Measurements from ENCODE around the gene RSRC1.
"Not testable (repeated sequence)": the region's sequence is repeated elsewhere in the genome, so short reads cannot be mapped to it uniquely, and the experiment has no call there.

The RSRC1 gene

DNA sequence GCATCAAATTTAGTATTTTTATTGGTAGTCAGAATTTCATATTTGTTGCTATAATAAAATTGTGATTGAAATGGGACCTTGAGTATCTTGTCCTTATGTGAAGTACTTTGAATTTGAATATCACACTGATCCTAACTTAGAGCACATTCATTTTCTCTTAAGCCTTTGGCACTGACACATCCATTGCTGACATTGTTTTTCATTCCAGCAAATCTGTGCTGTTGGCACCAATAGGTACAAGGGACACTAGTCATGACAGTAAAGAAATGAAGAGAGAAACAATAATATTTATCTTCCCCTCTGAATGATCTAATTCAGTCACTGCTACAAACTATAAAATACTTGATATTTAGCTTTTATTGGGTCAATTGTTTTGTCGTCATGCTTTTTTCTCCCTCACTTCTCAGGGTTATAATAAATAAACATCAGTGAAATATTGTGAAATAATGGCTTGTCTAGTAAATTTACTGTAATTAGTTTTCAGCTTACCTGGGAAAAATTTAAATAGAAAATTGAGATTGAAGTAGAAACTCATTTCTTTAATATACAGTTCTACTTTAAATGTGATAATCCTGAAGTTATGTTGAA, 294.3 kb downstream of the RSRC1 start:
- no peak for DNase-seq (ENCODE audit: low read depth in 2 of 2)

DNA sequence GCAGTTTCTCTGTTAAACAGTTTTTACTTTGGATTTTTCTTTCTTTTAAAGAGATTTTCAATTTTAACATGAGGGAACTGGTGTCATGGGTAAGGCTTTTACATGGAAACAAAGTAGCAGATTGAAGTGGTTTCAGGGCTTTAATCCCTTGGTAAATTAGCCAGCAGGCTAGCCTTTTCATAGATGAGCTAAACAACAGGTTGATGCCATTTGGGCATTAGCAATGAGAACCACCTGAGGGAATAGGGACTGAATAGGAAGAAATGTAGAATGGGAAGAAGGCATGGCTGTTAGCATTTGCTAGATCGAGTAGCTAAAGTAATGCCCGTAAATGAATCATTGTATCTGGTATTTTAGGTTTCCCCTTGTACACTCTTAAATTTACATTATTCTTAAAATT, 295.6 kb downstream of the RSRC1 start:
- no peak for DNase-seq (ENCODE audit: low read depth in 2 of 2)

DNA sequence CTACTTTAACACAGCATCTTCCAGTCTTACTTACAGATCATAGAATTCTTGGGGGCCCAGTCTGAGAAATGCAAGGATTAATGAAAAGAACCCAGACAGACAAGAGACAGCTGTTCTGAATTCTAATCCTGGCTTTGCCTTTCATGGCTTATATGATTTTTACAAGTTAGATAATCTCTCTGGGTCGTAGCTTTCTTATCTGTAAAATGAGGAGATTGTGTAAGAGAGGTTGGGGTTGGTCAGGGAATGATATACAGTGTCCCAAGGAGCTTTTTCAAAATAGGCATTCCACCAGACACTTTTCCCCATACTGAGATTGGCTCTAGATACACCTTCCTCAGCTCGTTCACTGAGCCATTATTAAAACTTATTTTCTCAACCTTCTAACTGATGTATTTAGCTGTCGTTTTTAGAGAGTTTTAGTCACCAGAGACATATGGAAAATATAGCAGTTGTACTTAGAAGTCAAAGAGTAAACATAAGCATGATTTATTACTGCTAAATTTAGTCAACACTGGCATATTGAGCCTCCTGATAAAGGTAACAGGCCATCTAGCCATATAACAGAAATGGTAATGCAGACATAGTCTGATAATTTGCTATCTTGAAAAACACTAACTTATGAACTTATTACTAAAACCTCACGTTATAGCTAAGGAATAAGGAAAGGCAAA, 298.1 kb downstream of the RSRC1 start:
- no peak for DNase-seq (ENCODE audit: low read depth in 2 of 2)

DNA sequence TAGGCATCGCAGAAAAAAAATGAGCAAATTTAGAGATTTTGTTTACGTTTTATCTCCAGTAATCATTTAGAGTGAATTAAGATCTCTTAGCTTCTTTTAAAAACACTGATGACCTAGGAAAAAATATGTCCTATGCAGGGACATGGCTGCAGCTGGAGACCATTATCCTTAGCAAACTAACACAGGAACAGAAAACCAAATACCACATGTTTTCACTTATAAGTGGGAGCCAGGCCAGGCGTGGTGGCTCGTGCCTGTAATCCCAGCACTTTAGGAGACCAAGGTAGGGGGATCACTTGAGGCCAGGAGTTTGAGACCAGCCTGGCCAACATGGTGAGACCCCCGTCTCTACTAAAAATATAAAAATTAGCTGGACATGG, 298.6 kb downstream of the RSRC1 start:
- not testable (repeated sequence) for DNase-seq (ENCODE audit: low read depth in 2 of 2)

DNA sequence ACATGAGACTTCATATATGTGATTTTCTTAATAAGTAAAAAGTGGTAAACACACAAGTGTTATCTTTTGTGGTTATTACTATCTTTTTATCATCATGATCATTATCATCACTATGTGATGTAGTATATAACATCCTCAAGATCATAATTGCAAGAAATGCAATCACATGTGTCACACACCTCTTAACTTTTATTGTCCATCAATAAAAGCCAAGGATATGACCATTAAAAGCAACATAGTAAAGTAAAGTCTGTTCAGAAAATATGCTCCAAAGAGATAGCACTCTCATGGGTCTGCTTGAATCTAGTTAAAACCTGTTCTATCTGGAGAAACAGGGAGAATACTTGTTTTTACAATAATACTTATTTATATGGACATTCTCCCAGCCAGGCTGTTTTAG, 308.1 kb downstream of the RSRC1 start:
- DNase-seq (ENCODE audit: low read depth in 2 of 2): no peak

DNA sequence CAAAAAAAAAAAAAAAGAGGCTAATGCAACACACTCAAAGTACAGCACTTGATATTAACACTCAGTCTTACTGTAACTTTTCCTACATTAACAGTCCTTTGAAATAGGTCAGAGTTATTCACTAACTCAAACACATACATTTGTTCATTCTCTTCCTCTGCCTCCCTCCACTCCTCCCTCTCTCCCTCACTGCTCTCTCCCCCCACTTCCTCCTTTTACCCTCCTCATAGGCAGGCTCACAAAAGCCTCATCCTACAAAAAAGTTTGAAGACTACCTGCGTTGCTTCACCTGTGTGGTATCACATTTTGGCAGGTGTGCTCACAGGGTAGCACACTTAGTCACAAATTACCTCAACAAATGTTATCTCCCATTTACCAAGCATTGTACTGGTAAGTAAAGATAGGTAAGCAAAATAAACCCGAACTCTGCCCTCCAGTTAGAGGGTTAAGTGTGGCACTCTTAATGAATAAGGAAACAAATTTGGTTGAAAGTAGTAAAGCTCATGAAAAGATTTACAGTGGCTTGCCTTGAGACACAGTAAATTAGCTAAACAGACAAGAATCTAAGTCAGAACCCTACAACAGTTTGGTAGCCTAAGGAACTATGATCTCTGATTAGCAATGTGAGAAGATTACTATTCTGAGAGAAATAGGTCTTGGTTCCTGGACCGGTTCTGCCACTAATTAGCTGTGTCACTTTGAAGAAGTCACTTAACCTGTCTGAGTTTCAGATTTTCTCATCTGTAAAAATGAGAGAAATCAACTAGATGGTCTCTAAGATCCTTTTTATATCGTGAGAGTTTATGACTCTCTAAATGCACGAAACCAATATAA, 310.1 kb downstream of the RSRC1 start:
- no peak for DNase-seq (ENCODE audit: low read depth in 2 of 2)

DNA sequence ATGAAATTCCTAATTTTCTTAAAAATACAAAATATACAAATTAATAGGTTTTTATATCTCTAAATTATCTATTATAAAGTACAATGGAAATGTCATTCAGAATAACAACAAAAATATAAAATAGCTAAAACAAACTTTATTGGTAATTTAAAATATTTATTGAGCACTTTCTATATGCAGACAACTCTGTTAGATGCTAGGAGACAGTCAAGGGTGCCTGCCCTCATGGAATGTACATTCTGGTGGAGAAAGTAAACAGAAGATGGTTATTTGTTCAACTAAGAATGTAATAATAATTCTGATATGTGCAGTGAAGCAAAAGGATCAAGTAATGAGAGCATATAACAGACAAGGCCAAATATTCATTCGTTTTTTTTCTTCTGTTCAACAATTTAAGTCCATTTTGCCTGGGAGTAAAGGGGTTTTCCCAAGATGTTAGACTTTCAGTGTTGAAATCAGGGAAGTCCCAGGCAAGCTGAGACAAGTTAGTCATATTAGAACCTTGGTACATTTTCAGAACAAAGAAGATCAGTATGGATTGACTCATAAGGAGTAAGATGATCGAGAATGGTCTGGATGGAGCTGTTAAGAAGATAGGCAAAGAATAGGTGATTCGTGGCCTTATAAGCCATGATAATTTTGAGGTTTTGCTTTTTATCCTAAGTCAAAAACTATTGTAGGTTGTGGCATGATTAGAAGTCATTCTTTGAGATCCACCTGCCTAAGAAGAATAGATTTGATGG, 310.9 kb downstream of the RSRC1 start:
- DNase-seq (ENCODE audit: low read depth in 2 of 2): no peak

DNA sequence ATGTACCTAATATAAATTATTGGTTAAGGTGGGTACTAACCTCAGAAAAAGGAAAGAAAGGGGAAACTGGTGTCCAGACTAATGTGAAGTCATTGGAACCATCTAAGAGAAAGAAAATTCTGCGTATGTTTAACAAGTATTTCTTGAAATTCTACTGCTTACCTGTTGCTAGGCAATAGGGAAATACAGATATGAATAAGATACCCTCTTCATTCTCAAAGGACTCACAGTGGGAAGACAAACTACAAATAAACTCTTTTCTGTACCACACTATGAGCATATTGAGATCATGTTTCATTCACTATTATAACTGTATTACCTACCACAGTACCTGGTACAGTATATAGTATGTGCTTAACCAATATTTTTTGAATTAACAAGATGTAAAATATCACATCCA, 320.6 kb downstream of the RSRC1 start:
- DNase-seq (ENCODE audit: low read depth in 2 of 2): no peak

DNA sequence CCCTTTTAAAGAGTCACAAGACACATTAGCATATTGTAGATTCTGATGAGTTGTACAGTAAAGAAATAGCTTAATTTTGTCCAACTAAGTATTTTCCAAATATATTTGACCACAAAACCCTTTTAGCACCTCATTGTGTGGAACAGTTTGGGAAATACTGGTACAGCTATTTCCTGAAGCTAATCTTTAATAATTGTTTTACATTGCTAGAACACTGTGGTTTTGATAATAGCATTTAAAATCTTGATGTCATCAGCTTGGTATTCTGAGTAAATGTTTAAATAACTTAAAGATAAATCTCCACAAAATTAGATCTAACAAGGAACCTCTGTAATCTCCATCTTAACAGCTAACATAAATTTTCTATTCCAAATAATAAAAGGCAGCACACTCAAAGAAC, 321.1 kb downstream of the RSRC1 start:
- DNase-seq (ENCODE audit: low read depth in 2 of 2): no peak

DNA sequence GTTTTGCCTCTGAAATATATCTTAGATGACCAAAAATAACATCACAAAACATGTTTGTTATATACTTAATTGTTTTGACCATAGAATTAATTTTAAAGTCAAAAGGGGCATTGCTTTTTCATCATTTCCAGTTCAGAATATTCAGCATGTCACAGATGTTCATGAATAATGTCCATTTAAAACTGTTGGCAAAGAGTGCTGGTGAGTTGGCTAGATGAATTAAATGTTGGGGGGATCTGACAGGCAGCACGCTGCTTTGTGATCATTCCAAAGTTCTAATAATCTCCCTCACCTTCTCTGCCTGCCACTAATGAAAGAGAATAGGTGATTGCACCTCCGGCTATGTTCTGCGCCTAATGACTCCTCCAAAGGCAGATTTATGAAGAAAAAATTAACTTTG, 321.9 kb downstream of the RSRC1 start:
- no peak for DNase-seq (ENCODE audit: low read depth in 2 of 2)

DNA sequence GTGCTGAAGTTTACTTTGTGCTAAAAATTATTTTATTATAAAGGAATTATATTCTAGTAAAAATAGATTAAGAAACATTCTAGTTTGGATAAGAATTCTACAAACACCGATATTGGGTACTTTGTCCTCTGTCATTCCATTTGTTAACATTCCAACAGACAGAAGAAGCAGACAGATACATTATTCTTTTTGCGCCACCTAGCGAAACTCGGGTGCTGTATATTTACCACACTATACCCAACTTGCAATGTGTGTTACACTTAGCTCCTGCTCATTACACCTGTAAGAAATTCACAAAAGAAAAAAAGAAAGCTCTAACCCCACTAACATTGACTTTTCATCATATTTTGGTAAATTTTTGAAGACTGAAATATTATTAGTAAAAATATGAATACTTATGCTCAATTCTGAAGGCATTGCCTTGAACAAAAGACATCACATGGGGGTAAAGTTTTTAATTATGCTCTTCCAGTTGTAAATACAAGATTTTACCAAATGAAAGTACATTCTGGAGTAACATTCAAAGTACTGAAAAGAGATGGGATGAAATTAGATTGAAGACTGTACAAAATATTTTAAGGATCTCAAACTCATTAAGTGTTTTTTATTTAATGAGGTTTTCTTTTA, 324.6 kb downstream of the RSRC1 start:
- DNase-seq (ENCODE audit: low read depth in 2 of 2): no peak

DNA sequence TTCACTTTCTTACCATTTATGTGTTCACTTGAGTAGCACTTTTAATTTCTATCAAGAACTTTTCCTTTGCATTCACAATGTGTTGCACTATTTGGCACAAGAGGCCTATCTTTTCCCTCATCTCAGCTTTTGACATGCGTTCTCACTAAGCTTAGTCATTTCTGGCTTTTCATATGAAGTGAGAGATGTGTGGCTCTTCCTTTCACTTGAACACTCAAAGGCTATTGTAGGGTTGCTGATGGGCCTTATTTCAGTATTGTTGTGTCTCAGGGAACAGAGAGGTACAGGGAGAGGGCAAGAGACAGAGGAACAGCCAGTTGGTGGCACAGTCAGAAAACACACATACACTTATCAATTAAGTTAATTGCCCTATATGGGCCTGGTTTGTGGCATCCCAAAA, 333.7 kb downstream of the RSRC1 start:
- no peak for DNase-seq (ENCODE audit: low read depth in 2 of 2)

DNA sequence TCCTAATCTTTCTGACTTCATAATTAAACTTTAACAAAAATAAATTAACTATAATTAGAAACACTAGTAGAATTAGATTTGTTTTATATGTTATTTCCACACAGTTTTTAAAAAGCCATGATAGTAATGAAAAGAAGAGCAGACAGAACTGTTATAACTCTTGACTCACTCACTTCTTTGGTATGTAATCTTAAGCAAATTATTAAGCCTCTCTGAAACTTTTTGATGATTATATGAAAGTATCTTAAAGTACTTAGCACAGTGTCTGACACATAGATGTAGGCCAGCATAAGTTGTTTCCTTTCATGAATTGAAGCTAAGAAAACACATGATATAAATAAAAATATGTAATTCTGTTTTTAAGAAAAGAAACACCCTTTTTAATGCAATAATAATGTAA, 337.5 kb downstream of the RSRC1 start:
- no peak for DNase-seq (ENCODE audit: low read depth in 2 of 2)

DNA sequence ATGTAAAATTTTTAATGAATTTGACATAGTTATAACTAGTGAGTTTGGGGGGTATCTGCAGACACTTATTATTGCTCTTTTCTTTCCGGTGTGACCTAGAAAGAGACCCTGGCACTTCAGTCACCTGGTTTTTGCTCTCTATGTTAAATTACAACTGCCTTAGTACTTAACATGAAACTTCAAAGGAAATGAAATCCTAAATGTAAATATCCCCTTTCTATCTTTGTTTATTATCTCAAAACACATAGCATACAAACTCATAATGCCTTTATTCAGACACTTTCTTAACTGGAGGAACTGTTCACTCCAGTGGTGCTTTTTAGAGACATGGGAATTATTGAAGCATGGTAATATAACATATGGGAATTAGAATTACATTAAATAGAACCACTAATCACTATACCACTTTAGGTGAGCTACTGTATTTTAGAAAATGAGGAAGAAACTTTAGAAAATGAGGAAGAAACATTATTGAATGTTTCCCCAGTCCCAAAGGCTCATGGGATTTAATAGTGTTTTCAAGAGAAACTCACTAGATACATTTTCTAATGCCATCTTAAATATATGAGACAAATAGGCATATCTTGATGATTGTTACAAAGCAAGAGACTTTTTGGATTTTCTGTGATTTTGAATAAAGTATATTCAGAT, 341.6 kb downstream of the RSRC1 start:
- DNase-seq (ENCODE audit: low read depth in 2 of 2): no peak

DNA sequence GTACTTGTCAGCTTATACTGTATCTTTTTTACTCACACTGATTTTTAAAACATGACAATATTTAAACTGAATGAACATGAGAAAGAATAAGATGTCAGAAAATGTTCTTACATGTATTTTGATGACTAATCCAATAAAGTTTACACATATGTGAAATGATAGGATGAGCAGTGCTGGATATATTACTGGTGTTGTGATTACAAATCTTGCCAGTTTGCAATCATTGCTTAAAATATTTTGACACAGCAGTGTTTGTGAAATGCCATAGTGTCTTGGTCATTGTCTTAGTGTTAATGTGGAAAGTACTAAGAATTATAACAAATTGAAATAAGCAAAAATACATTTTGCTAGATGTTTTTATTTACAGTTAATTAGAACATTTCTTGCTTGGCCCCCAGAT, 342.4 kb downstream of the RSRC1 start:
- no peak for DNase-seq (ENCODE audit: low read depth in 2 of 2)

DNA sequence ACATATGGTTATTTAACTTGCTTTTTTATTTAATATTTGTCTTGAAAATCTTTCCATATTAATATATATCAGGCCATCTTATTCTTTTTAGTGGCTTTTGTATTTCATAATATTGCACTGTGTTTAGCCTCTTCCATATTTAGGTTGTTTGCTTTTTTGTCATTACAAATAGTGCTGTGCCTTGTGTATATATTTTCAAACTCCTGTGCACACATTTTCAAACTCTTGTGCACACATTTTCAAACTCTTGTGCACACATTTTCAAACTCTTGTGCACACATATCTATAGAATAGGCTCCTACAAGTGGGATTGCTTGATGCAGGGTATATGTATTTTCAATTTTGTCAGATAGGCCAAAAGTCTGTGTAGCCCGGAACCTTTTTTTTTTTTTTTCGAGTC, 343.1 kb downstream of the RSRC1 start:
- no peak for DNase-seq (ENCODE audit: low read depth in 2 of 2)

DNA sequence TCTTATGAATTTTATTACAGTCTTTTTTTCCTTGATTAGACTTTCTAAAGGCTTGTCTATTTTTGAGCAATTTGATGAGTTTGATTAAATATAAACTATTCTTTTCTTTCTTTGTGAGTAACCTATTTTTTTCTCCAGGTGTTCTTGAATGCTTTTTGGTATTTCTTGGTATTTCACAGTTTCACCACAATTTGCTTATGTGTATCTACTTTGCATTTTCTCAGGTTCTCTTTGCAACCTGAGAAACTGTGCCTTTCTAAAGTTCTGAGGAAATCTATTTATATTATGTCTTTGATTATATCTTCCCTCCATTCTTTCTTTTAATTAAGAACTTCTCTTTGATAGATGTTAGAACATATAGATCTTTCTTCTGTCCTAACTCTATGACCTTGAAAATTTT, 344.0 kb downstream of the RSRC1 start:
- no peak for DNase-seq (ENCODE audit: low read depth in 2 of 2)

DNA sequence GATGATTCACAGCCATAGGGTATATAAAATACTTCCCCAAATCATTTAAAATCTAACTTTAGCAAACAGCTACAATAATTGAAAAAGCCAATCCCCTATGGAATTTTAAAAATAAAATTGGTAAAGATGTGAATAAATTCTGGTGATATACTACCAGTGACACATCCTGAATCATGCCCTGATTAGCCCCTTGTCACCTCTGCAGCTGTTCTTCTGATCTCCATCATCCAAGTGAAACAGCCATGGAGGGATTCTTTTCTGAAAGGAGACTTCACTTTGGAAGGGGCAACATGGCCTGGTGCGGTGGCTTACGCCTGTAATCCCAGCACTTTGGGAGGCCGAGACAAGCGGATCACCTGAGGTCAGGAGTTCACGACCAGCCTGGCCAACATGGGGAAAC, 345.5 kb downstream of the RSRC1 start:
- DNase-seq (ENCODE audit: low read depth in 2 of 2): no peak

DNA sequence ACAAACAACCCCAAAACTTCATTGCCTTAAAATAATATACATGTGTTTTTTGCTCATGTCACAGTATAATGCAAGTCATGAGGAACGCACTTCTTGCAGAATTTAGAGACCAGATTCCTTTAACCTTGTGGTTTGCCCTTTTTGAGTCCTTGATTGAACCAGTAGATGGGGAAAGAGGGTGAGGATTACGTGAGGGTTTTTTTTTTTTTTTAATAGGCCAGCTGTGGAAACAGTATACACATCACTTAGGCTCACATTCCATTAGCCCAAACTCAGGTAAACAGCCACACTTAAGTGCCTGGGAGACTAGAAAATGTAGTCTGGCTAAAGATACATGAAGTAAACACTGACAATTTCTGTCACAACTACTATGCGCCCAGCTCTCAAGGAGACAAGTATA, 346.2 kb downstream of the RSRC1 start:
- no peak for DNase-seq (ENCODE audit: low read depth in 2 of 2)

DNA sequence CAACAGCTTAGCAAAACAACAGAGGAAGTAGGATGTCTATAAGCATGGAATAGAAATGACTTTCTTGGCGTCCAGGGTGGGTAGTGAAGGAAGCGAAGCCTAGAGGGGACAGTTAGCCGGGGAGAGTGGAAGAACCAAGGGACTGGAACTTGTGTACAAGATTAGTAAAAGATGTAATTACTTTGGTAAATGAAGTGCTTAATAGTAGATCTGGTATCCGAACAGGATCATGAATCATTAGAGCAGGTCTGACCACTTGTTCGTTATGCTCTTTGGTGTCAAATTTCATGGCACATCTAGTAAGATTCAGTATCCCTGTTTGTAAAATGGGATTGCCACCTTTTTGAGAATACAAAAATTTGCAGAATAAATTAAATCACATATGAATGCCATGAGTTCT, 348.6 kb downstream of the RSRC1 start:
- no peak for DNase-seq (ENCODE audit: low read depth in 2 of 2)

DNA sequence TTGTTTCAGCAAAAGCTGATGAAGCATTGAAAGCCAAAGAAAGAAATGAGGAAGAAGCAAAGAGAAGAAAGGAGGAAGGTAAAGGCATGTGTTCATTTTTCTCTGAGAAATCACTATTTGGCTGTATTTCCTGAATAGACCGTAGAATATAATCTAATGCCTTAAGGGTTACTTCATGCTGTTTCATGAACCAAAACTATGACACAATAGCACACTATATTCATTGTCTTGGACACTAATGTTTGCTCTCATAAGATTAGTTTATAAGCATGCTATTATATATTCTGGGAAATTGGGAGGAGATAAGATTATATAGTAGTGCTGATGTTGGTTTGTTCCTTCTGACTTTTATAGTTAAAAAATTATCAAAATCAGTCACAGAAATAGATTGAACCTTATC, 351.0 kb downstream of the RSRC1 start:
- no peak for DNase-seq (ENCODE audit: low read depth in 2 of 2)

DNA sequence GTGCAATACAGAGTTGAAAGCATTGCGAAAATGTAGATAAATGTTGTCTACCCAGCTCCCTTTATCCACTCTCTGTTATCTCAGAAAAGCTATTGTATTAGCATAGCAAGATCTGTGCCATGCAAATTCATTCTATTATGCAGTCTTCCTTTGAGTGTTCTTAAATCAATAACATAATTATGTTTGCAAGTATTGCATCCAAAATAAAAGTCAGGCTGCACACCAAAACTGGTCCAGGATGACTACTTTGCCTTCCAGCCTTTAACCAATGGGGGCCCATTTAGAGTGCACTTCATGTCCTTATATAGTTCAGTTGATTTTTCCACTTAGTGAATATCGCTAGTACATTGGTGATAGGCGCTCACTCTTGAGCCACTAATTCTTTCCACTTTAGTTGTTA, 353.7 kb downstream of the RSRC1 start:
- DNase-seq (ENCODE audit: low read depth in 2 of 2): no peak
